Tibial nerve (tissue), 4 donors: ENCODE data around the gene TDRKH.

Source experiments
- EP300 ChIP-seq, 2 donors: sonication (generic); formaldehyde crosslinking; IDR thresholded peaks; one replicate each; pipeline ENCODE4 v1.6.1; 2017; ENCODE audit warnings: antibody characterized with exemption in 2 of 2, mild to moderate bottlenecking in 1 of 2
- POLR2A ChIP-seq, 2 donors: fragments of 450-650 bp; IDR thresholded peaks; one replicate each; pipeline ENCODE4 v1.6.1; 2017; ENCODE audit warnings: antibody characterized with exemption in 2 of 2, mild to moderate bottlenecking in 2 of 2, moderate library complexity in 2 of 2
- TF ChIP-seq, protein P1 (sequence below), 5 experiments: fragments of 200-600 bp in 3 of 5; fragments of 450-650 bp in 2 of 5; sonication (generic) in 3 of 5; IDR thresholded peaks; one replicate each; pipeline ENCODE4 v1.5.1; 2016 to 2019; ENCODE audit warnings: antibody characterized with exemption in 5 of 5, mild to moderate bottlenecking in 3 of 5, moderate library complexity in 2 of 5

DNA sequence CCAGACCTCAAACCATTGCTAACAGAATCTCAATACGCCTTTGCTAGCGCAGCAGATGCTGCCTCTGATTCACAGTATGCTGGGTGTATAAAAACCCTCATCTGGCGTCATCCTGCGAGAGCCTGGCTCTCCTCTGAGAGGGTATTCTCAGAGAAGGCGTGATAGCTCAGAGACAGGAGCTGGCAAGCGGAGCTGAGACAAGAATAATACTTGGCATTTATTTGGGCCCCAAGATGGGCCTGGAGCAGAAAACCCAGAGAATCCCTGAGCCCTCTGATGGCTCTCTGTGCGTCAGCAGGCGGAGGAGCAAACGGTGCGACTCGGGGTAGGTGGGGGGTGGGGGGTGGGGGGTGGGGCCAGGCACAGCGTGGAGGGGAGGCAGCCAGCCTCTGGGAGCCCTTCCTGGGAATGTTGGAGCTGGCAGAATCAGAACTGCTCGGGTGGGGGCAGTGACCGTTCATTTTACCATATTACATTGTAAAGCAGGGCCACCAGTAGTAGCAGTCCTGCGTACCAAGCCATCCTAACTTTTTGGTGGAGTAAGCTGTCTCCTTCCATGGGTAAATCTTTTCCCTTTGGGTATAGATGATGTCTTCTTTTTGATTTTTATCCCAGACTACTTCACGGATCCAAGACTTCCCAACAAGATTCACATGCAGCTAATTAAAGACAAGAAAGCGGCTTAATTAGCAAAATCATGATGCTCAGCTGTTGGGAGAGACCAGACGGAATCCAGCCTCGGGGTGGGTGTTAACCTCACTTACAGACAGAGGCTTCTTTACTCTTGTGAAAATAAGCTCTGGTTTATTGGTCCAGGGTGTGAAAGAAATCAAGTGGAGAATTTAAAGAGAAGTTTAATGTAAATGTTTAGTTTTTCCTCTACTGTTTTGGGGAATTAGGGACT is 61.9 kb downstream of the TDRKH start:
- TF ChIP-seq POLR2A (IDR thresholded peaks at IDR 0.05) = no peak
- TF ChIP-seq, protein P1, sequence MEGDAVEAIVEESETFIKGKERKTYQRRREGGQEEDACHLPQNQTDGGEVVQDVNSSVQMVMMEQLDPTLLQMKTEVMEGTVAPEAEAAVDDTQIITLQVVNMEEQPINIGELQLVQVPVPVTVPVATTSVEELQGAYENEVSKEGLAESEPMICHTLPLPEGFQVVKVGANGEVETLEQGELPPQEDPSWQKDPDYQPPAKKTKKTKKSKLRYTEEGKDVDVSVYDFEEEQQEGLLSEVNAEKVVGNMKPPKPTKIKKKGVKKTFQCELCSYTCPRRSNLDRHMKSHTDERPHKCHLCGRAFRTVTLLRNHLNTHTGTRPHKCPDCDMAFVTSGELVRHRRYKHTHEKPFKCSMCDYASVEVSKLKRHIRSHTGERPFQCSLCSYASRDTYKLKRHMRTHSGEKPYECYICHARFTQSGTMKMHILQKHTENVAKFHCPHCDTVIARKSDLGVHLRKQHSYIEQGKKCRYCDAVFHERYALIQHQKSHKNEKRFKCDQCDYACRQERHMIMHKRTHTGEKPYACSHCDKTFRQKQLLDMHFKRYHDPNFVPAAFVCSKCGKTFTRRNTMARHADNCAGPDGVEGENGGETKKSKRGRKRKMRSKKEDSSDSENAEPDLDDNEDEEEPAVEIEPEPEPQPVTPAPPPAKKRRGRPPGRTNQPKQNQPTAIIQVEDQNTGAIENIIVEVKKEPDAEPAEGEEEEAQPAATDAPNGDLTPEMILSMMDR (IDR thresholded peaks at IDR 0.05) = no peak
- TF ChIP-seq EP300 (IDR thresholded peaks at IDR 0.05) = no peak
